ENCODE data around the gene PLA2G12A.
"Not testable (repeated sequence)": the region's sequence is repeated elsewhere in the genome, so short reads cannot be mapped to it uniquely, and the experiment has no call there.

PLA2G12A gene

GRCh38 chr4:109708990-109709389 is 20.9 kb downstream of the PLA2G12A start:
- Histone ChIP-seq H3K9ac (ENCODE audit: low read depth, low read length) (no peak overlapping the region), H3K4me1 (ENCODE audit: insufficient read depth, low read length) (no peaks in the 10 kb centered on the region), H3K9me3 (ENCODE audit: control insufficient read depth, insufficient read depth, low read length) (no peaks in the 10 kb centered on the region), H3K36me3 (ENCODE audit: insufficient read depth, low read length) (peaks cover 5% of the 10 kb centered on the region)

- Histone ChIP-seq H3K9me3 (ENCODE audit: control insufficient read depth, insufficient read depth, low read length) (no peaks in the 10 kb centered on the region), H3K9ac (ENCODE audit: low read depth, low read length) (no peak overlapping the region), H3K4me1 (ENCODE audit: insufficient read depth, low read length) (no peaks in the 10 kb centered on the region), H3K36me3 (ENCODE audit: insufficient read depth, low read length) (peaks cover 5% of the 10 kb centered on the region)
Measured at GRCh38 chr4:109708435-109708834, 21.4 kb downstream of the PLA2G12A start.

- Histone ChIP-seq H3K9ac (ENCODE audit: low read depth, low read length) (peak overlapping the region; percentile 74), H3K36me3 (ENCODE audit: insufficient read depth, low read length) (no peaks in the 10 kb centered on the region; the same call in 1 of the 2 replicates), H3K4me1 (ENCODE audit: insufficient read depth, low read length) (no peaks in the 10 kb centered on the region), H3K9me3 (ENCODE audit: control insufficient read depth, insufficient read depth, low read length) (no peaks in the 10 kb centered on the region)
Measured at GRCh38 chr4:109703664-109704361, 26.1 kb downstream of the PLA2G12A start.

- peak within 1 kb of the TSS; percentile 74 for H3K9ac ChIP-seq (ENCODE audit: low read depth, low read length)
- no peaks in the 10 kb centered on the region for H3K4me1 ChIP-seq (ENCODE audit: insufficient read depth, low read length)
- H3K36me3 ChIP-seq (ENCODE audit: insufficient read depth, low read length), result no peaks in the 10 kb centered on the region; the same call in 1 of the 2 replicates
- no peaks in the 10 kb centered on the region for H3K9me3 ChIP-seq (ENCODE audit: control insufficient read depth, insufficient read depth, low read length)
Measured at GRCh38 chr4:109702950-109703663, 26.8 kb downstream of the PLA2G12A start, which contains the start of gene CASP6. Gene CASP6 (minus strand): TSS chr4:109703445. CDS start chr4:109703395, 50 bp downstream.

- peak overlapping the region; percentile 74 for H3K9ac ChIP-seq (ENCODE audit: low read depth, low read length)
- H3K4me1 ChIP-seq (ENCODE audit: insufficient read depth, low read length), result no peaks in the 10 kb centered on the region
Measured at GRCh38 chr4:109701566-109702410, 28.1 kb downstream of the PLA2G12A start.

GRCh38 chr4:109699553-109700225 is 30.2 kb downstream of the PLA2G12A start:
- Histone ChIP-seq H3K4me1 (ENCODE audit: insufficient read depth, low read length) (no peaks in the 10 kb centered on the region), H3K9me3 (ENCODE audit: control insufficient read depth, insufficient read depth, low read length) (no peaks in the 10 kb centered on the region), H3K9ac (ENCODE audit: low read depth, low read length) (no peak overlapping the region), H3K36me3 (ENCODE audit: insufficient read depth, low read length) (no peaks in the 10 kb centered on the region; the same call in 1 of the 2 replicates)

More at GRCh38 chr4:109701566-109702410, 28.1 kb downstream of the PLA2G12A start:
- no peaks in the 10 kb centered on the region for H3K9me3 ChIP-seq (ENCODE audit: control insufficient read depth, insufficient read depth, low read length)
- H3K36me3 ChIP-seq (ENCODE audit: insufficient read depth, low read length), result no peaks in the 10 kb centered on the region; the same call in 1 of the 2 replicates

- Histone ChIP-seq H3K9me3 (ENCODE audit: control insufficient read depth, insufficient read depth, low read length) (no peaks in the 10 kb centered on the region), H3K9ac (ENCODE audit: low read depth, low read length) (no peak overlapping the region), H3K4me1 (ENCODE audit: insufficient read depth, low read length) (no peaks in the 10 kb centered on the region), H3K36me3 (ENCODE audit: insufficient read depth, low read length) (no peaks in the 10 kb centered on the region; the same call in 1 of the 2 replicates)
Measured at GRCh38 chr4:109698656-109699055, 31.2 kb downstream of the PLA2G12A start.

- peaks cover 3% of the 10 kb centered on the region; the same call in 1 of the 2 replicates for H3K36me3 ChIP-seq (ENCODE audit: insufficient read depth, low read length)
- no peaks in the 10 kb centered on the region for H3K4me1 ChIP-seq (ENCODE audit: insufficient read depth, low read length)
- no peak overlapping the region for H3K9ac ChIP-seq (ENCODE audit: low read depth, low read length)
- H3K9me3 ChIP-seq (ENCODE audit: control insufficient read depth, insufficient read depth, low read length), result no peaks in the 10 kb centered on the region
Measured at GRCh38 chr4:109691411-109691920, 38.4 kb downstream of the PLA2G12A start.

GRCh38 chr4:109690690-109691410 is 39.0 kb downstream of the PLA2G12A start:
- H3K36me3 ChIP-seq (ENCODE audit: insufficient read depth, low read length), result peaks cover 3% of the 10 kb centered on the region; the same call in 1 of the 2 replicates
- no peak overlapping the region for H3K9ac ChIP-seq (ENCODE audit: low read depth, low read length)
- H3K9me3 ChIP-seq (ENCODE audit: control insufficient read depth, insufficient read depth, low read length), result no peaks in the 10 kb centered on the region
- no peaks in the 10 kb centered on the region for H3K4me1 ChIP-seq (ENCODE audit: insufficient read depth, low read length)

GRCh38 chr4:109684727-109685126 is 45.1 kb downstream of the PLA2G12A start:
- Histone ChIP-seq H3K9me3 (ENCODE audit: control insufficient read depth, insufficient read depth, low read length) (peaks cover 3% of the 10 kb centered on the region; the same call in 1 of the 2 replicates), H3K9ac (ENCODE audit: low read depth, low read length) (no peak overlapping the region), H3K36me3 (ENCODE audit: insufficient read depth, low read length) (no peaks in the 10 kb centered on the region), H3K4me1 (ENCODE audit: insufficient read depth, low read length) (peaks cover 10% of the 10 kb centered on the region)

- Histone ChIP-seq H3K9ac (ENCODE audit: low read depth, low read length) (no peak overlapping the region), H3K4me1 (ENCODE audit: insufficient read depth, low read length) (peaks cover 10% of the 10 kb centered on the region), H3K9me3 (ENCODE audit: control insufficient read depth, insufficient read depth, low read length) (peaks cover 3% of the 10 kb centered on the region; the same call in 1 of the 2 replicates), H3K36me3 (ENCODE audit: insufficient read depth, low read length) (no peaks in the 10 kb centered on the region)
Measured at GRCh38 chr4:109683621-109684253, 46.1 kb downstream of the PLA2G12A start.

- no peak overlapping the region for H3K9ac ChIP-seq (ENCODE audit: low read depth, low read length)
- peaks cover 3% of the 10 kb centered on the region; the same call in 1 of the 2 replicates for H3K9me3 ChIP-seq (ENCODE audit: control insufficient read depth, insufficient read depth, low read length)
- H3K36me3 ChIP-seq (ENCODE audit: insufficient read depth, low read length), result no peaks in the 10 kb centered on the region
- peaks cover 10% of the 10 kb centered on the region for H3K4me1 ChIP-seq (ENCODE audit: insufficient read depth, low read length)
Measured at GRCh38 chr4:109682875-109683274, 47.0 kb downstream of the PLA2G12A start.

GRCh38 chr4:109678925-109679324 is 50.9 kb downstream of the PLA2G12A start:
- H3K9ac ChIP-seq (ENCODE audit: low read depth, low read length); H3K9me3 ChIP-seq (ENCODE audit: control insufficient read depth, insufficient read depth, low read length); H3K36me3 ChIP-seq (ENCODE audit: insufficient read depth, low read length): not testable (repeated sequence)

More at GRCh38 chr4:109678925-109679324, 50.9 kb downstream of the PLA2G12A start:
- peaks cover 10% of the 10 kb centered on the region for H3K4me1 ChIP-seq (ENCODE audit: insufficient read depth, low read length)
